Measurements from ENCODE around the gene TMEM119. TPM values are rescaled to one million over a fixed set of nuclear protein-coding genes. Genes with fewer than 3 reads are reported as not detected.

The TMEM119 gene
- total and polyA plus RNA-seq, 9 of the 15 experiments (the other 6 are each of a cell fraction or from before 2014, with no cell fraction given), result 0.18 TPM; not detected in 8

DNA sequence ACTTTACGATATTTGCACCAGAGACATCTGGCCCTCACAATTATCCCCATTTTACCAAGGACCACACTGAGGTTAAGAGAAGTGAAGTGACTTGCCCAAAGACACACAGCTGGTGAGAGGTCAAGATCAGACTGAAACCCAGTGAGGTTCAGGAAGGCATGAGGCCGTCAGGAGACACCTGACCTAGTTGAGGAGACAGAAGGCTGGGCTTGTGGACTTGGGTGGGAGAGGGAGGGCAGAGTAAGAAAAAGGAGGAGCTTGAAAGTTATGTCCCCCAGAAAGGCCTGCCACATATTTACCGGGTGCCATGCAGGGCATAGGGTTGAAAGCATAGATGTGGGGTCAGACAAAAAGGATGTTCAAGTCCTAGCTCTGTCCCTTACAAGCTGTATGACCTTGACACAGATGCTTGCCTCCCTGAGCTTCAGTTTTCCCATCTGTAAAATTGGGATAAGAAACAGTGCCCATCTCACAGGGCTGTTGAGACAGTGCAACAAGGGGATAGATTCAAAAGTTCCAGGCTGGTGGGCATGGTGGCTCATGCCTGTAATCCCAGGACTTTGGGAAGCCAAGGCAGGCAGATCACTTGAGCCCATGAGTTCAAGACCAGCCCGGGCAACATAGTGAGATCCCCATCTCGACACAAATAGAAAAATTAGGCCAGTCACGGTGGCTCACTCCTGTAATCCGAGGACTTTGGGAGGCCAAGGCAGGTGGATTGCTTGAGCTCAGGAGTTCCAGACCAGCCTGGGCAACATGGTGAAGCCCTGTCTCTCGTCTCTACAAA is 29.4 kb upstream of the TMEM119 start (continued):
- TF ChIP-seq, protein P1, sequence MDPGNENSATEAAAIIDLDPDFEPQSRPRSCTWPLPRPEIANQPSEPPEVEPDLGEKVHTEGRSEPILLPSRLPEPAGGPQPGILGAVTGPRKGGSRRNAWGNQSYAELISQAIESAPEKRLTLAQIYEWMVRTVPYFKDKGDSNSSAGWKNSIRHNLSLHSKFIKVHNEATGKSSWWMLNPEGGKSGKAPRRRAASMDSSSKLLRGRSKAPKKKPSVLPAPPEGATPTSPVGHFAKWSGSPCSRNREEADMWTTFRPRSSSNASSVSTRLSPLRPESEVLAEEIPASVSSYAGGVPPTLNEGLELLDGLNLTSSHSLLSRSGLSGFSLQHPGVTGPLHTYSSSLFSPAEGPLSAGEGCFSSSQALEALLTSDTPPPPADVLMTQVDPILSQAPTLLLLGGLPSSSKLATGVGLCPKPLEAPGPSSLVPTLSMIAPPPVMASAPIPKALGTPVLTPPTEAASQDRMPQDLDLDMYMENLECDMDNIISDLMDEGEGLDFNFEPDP (CRISPR knock-in tag; IDR thresholded peaks at IDR 0.05), result no peak
- 0 out of 2 replicates have a peak, but pooled peaks have one; percentile 46 for TF ChIP-seq BCOR (IDR thresholded peaks at IDR 0.05)
- no peak for TF ChIP-seq MIER1 (IDR thresholded peaks at IDR 0.05; ENCODE audit: low read depth)
- TF ChIP-seq NELFE (IDR thresholded peaks at IDR 0.05; ENCODE audit: insufficient read depth, insufficient read length), result no peak
- 0 out of 4 replicates have a peak, but pooled peaks of 1 of the 2 experiments have one; percentile 5 for TF ChIP-seq RAD21 (CRISPR knock-in tag; conservative IDR thresholded peaks at IDR 0.05 in 1 of 2, IDR thresholded peaks at IDR 0.05 in 1 of 2)
- TF ChIP-seq ZNF253 (CRISPR knock-in tag; conservative IDR thresholded peaks at IDR 0.05), result no peak
- no peak for TF ChIP-seq ZKSCAN8 (CRISPR knock-in tag; IDR thresholded peaks at IDR 0.05)
- TF ChIP-seq LEF1 (IDR thresholded peaks at IDR 0.05), result no peak
- TF ChIP-seq TAL1 (IDR thresholded peaks at IDR 0.05), result no peak
- no peak for TF ChIP-seq CCNT2 (IDR thresholded peaks at IDR 0.05; ENCODE audit: borderline replicate concordance, extremely low read depth, insufficient read length, low read depth, low read length)
- TF ChIP-seq CBX1 (IDR thresholded peaks at IDR 0.05; ENCODE audit: low read depth), result no peak
- TF ChIP-seq POLR2H (tag; IDR thresholded peaks at IDR 0.05; ENCODE audit: low read depth), result no peak
- TF ChIP-seq CHD4 (IDR thresholded peaks at IDR 0.05; ENCODE audit: insufficient read depth, insufficient replicate concordance, low read depth, low read length, poor library complexity, severe bottlenecking), result peak; percentile 54
- TF ChIP-seq ZBTB43 (CRISPR knock-in tag; IDR thresholded peaks at IDR 0.05), result no peak
